ENCODE results near the gene FUCA1. TPM values are rescaled to one million over a fixed set of nuclear protein-coding genes. Genes with fewer than 3 reads are reported as not detected.

The FUCA1 gene
- total and polyA plus RNA-seq, 2 of the 4 experiments (the other 2 are of a cell fraction): 2.9 to 3.5 TPM

GRCh38 chr1:23809751-23810171 is 58.3 kb downstream of the FUCA1 start:
- in situ Hi-C loops (cut with MboI; ENCODE audit: low sequenced_read_pairs) (no loop called here), dilution Hi-C loops (cut with HindIII; ENCODE audit: low sequenced_read_pairs, unreplicated experiment) (no loop called here), intact Hi-C loops (cut with micrococcal nuclease) (loop anchor here (1.0 to 5.0 kb wide), 2 partner anchors 59 to 218 kb away; partner anchors contain the start of gene FUCA1)
- H3K14ac ChIP-seq (replicated peaks; ENCODE audit: low read depth, low read length): no peak overlapping the region
- H4K8ac ChIP-seq (ENCODE audit: low read depth in 2 of 2, low read length in 2 of 2): no peak overlapping the region
- ChIA-PET POLR2A (ENCODE audit: unreplicated experiment) (no interaction called here), CTCF (interaction anchor here (0.5 to 2.0 kb wide), 4 partner anchors 9 to 107 kb away, joined by 3 to 7 read pairs (median 4); no protein-coding TSS in a partner anchor)
- no peak overlapping the region for H3K9ac ChIP-seq (ENCODE audit: low read depth, low read length)
- TF ChIP-seq RAD21 (IDR thresholded peaks at IDR 0.05; ENCODE audit: low read length) (peak; percentile 74), FOS (IDR thresholded peaks at IDR 0.05; ENCODE audit: low read depth, low read length) (no peak), USF2 (IDR thresholded peaks at IDR 0.05; ENCODE audit: low read depth, low read length) (0 out of 2 replicates have a peak, but pooled peaks have one; percentile 14), CHD1 (IDR thresholded peaks at IDR 0.05; ENCODE audit: low read depth, low read length) (no peak), NFE2L2 (IDR thresholded peaks at IDR 0.05; ENCODE audit: low read depth, low read length) (no peak), CTCF (conservative IDR thresholded peaks at IDR 0.05; ENCODE audit: low read depth, low read length) (peak; percentile 75), SMC3 (IDR thresholded peaks at IDR 0.05; ENCODE audit: low read depth, low read length) (peak; percentile 49), RCOR1 (IDR thresholded peaks at IDR 0.05; ENCODE audit: insufficient replicate concordance, low read length) (no peak), BHLHE40 (IDR thresholded peaks at IDR 0.05; ENCODE audit: low read depth, low read length) (peak; percentile 90)
- TF ChIP-seq, protein P1, sequence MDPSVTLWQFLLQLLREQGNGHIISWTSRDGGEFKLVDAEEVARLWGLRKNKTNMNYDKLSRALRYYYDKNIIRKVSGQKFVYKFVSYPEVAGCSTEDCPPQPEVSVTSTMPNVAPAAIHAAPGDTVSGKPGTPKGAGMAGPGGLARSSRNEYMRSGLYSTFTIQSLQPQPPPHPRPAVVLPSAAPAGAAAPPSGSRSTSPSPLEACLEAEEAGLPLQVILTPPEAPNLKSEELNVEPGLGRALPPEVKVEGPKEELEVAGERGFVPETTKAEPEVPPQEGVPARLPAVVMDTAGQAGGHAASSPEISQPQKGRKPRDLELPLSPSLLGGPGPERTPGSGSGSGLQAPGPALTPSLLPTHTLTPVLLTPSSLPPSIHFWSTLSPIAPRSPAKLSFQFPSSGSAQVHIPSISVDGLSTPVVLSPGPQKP (IDR thresholded peaks at IDR 0.05; ENCODE audit: borderline replicate concordance, low read depth, low read length): no peak
- ATAC-seq (ENCODE audit: low read depth): peak; percentile 91
- H3K4me3 ChIP-seq (ENCODE audit: insufficient read depth, low read depth, low read length): no peak overlapping the region
- no peak overlapping the region for H2BK15ac ChIP-seq (ENCODE audit: low read depth, low read length)
- H3K4me1 ChIP-seq (ENCODE audit: control insufficient read depth, insufficient read depth, low read length): no peaks in the 10 kb centered on the region
- peak; percentile 51 for DNase-seq
- H3K9me3 ChIP-seq (ENCODE audit: control insufficient read depth, insufficient read depth, low read length): no peaks in the 10 kb centered on the region
- H2BK120ac ChIP-seq (ENCODE audit: low read depth, low read length): no peak overlapping the region
- no peak overlapping the region for H2BK20ac ChIP-seq (ENCODE audit: low read depth, low read length)
- H3K18ac ChIP-seq (ENCODE audit: low read depth, low read length): no peak overlapping the region
- BruUV-seq (replicated peaks): no TSS peak
- H3K27me3 ChIP-seq (ENCODE audit: control insufficient read depth, insufficient read depth, low read length): no peaks in the 10 kb centered on the region
- peak overlapping the region; percentile 35 for H2AFZ ChIP-seq (replicated peaks; ENCODE audit: low read length, poor library complexity)
- H4K5ac ChIP-seq (ENCODE audit: low read depth, low read length): no peak overlapping the region
- no peak overlapping the region for H2AK5ac ChIP-seq (ENCODE audit: low read depth, low read length)
- no peak overlapping the region for H3K4me2 ChIP-seq (ENCODE audit: low read depth, low read length)
- no peak overlapping the region for H3K23ac ChIP-seq (ENCODE audit: low read depth, low read length)
- H3K36me3 ChIP-seq (ENCODE audit: control insufficient read depth, insufficient read depth, low read length): peaks cover 38% of the 10 kb centered on the region
- no peak overlapping the region for H3K56ac ChIP-seq (ENCODE audit: extremely low read depth, insufficient read depth, low read length)
- no peaks in the 10 kb centered on the region for H4K20me1 ChIP-seq (ENCODE audit: insufficient read depth, low read length)
- no peaks in the 10 kb centered on the region for H3K79me1 ChIP-seq (ENCODE audit: low read depth in 1 of 2, low read length in 2 of 2)
- no peak overlapping the region for H4K91ac ChIP-seq (ENCODE audit: insufficient read depth, low read depth, low read length)
- no peak overlapping the region for H3K4ac ChIP-seq (ENCODE audit: low read depth, low read length)
- H3K27ac ChIP-seq (ENCODE audit: insufficient read depth, low read length): no peak overlapping the region
- 44% methylated on average over 1 of the region's 6 CpGs; no CpG with 5 or more reads in 1 of the 2 experiments for WGBS, 2 experiments (ENCODE audit: extremely low coverage in 2 of 2, insufficient read length in 1 of 2)
- peak overlapping the region; percentile 28 for H2AK9ac ChIP-seq (replicated peaks; ENCODE audit: low read depth, low read length, poor library complexity)
- peaks cover 10% of the 10 kb centered on the region; the same call in 1 of the 2 replicates for H3K9me1 ChIP-seq (ENCODE audit: insufficient read depth, low read length)
- no peak overlapping the region for H2BK5ac ChIP-seq (ENCODE audit: low read depth, low read length, poor library complexity, severe bottlenecking)
